ENCODE data around the gene ZBTB16. TPM values are rescaled to one million over a fixed set of nuclear protein-coding genes. Genes with fewer than 3 reads are reported as not detected.

Gene ZBTB16
- total RNA-seq, 3 donors from 2014 or later (not counting 1 experiment from before 2014, with no cell fraction given) = 104 to 224 (median 156) TPM

- WGBS (ENCODE audit: insufficient coverage) = 90% methylated on average over 7 of the region's 7 CpGs
- intact Hi-C loops (cut with micrococcal nuclease) = loop anchor here (2.0 kb wide), 1 partner anchor 28 kb away; no protein-coding TSS in a partner anchor
- peaks cover 95 to 99% of the 10 kb centered on the region in 2 donors for H3K4me1 Mint-ChIP-seq
- Histone ChIP-seq H3K4me1 (ENCODE audit: control insufficient read depth, insufficient read depth, low read length) (peaks cover 89% of the 10 kb centered on the region), H3K27me3 (ENCODE audit: control insufficient read depth, insufficient read depth, low read length) (no peaks in the 10 kb centered on the region), H3K27ac (ENCODE audit: low read length) (no peak overlapping the region), H3K9me3 (ENCODE audit: control insufficient read depth, insufficient read depth, low read length) (no peaks in the 10 kb centered on the region), H3K36me3 (ENCODE audit: control insufficient read depth, insufficient read depth, low read length) (peaks cover 9% of the 10 kb centered on the region), H3K4me3 (ENCODE audit: low read length) (no peak overlapping the region)
- ATAC-seq = no peak
- H3K9me3 Mint-ChIP-seq = no peaks in the 10 kb centered on the region
- H3K36me3 Mint-ChIP-seq = no peaks in the 10 kb centered on the region
- peak in 1 of 2 donors; percentile 18 for DNase-seq
- H3K27me3 Mint-ChIP-seq (ENCODE audit: low read depth in 2 of 2) = no peaks in the 10 kb centered on the region
- peak overlapping the region; percentile 86 for H3K4me3 Mint-ChIP-seq
- TF ChIP-seq CTCF (IDR thresholded peaks at IDR 0.05) = no peak
- H3K27ac Mint-ChIP-seq = peak overlapping the region; percentile 85 to 92
Observed at GRCh38 chr11:114158886-114159285, 99.4 kb downstream of the ZBTB16 start.

- Mint-ChIP-seq H3K9me3 (no peaks in the 10 kb centered on the region), H3K4me3 (peak overlapping the region; percentile 86), H3K4me1 (peaks cover 96 to 98% of the 10 kb centered on the region in 2 donors), H3K27me3 (ENCODE audit: low read depth in 2 of 2) (no peaks in the 10 kb centered on the region), H3K27ac (peak overlapping the region; percentile 85 to 92), H3K36me3 (no peaks in the 10 kb centered on the region)
- peak overlapping the region; percentile 73 for H3K27ac ChIP-seq (ENCODE audit: low read length)
- peaks cover 9% of the 10 kb centered on the region for H3K36me3 ChIP-seq (ENCODE audit: control insufficient read depth, insufficient read depth, low read length)
- DNase-seq = peak in 1 of 2 donors; percentile 31
- no peaks in the 10 kb centered on the region for H3K27me3 ChIP-seq (ENCODE audit: control insufficient read depth, insufficient read depth, low read length)
- ATAC-seq = peak in 1 of 3 donors; percentile 9
- intact Hi-C loops (cut with micrococcal nuclease) = loop anchor here (2.0 kb wide), 1 partner anchor 29 kb away; no protein-coding TSS in a partner anchor
- H3K4me1 ChIP-seq (ENCODE audit: control insufficient read depth, insufficient read depth, low read length) = peaks cover 89% of the 10 kb centered on the region
- H3K9me3 ChIP-seq (ENCODE audit: control insufficient read depth, insufficient read depth, low read length) = no peaks in the 10 kb centered on the region
- no peak for TF ChIP-seq CTCF (IDR thresholded peaks at IDR 0.05)
- no peak overlapping the region for H3K4me3 ChIP-seq (ENCODE audit: low read length)
- 46% methylated on average over 5 of the region's 5 CpGs for WGBS (ENCODE audit: insufficient coverage)
Observed at GRCh38 chr11:114159320-114159719, 99.8 kb downstream of the ZBTB16 start.

- no peak for TF ChIP-seq CTCF (IDR thresholded peaks at IDR 0.05)
- H3K4me1 Mint-ChIP-seq = peaks cover 96 to 98% of the 10 kb centered on the region in 2 donors
- H3K9me3 ChIP-seq (ENCODE audit: control insufficient read depth, insufficient read depth, low read length) = no peaks in the 10 kb centered on the region
- H3K4me3 Mint-ChIP-seq = peak overlapping the region; percentile 86
- peak overlapping the region; percentile 73 for H3K27ac ChIP-seq (ENCODE audit: low read length)
- no peaks in the 10 kb centered on the region for H3K27me3 ChIP-seq (ENCODE audit: control insufficient read depth, insufficient read depth, low read length)
- WGBS (ENCODE audit: insufficient coverage) = 12% methylated on average over 17 of the region's 18 CpGs
- peak overlapping the region; percentile 85 to 92 for H3K27ac Mint-ChIP-seq
- H3K4me1 ChIP-seq (ENCODE audit: control insufficient read depth, insufficient read depth, low read length) = peaks cover 94% of the 10 kb centered on the region
- H3K36me3 Mint-ChIP-seq = no peaks in the 10 kb centered on the region
- H3K4me3 ChIP-seq (ENCODE audit: low read length) = peak overlapping the region; percentile 8
- no peaks in the 10 kb centered on the region for H3K27me3 Mint-ChIP-seq (ENCODE audit: low read depth in 2 of 2)
- intact Hi-C loops (cut with micrococcal nuclease) = loop anchor here (1.0 to 2.0 kb wide), 3 partner anchors 13 to 29 kb away; no protein-coding TSS in a partner anchor
- peaks cover 9% of the 10 kb centered on the region for H3K36me3 ChIP-seq (ENCODE audit: control insufficient read depth, insufficient read depth, low read length)
- H3K9me3 Mint-ChIP-seq = no peaks in the 10 kb centered on the region
- peak; percentile 92 to 97 (median 95) for ATAC-seq
- peak; percentile 98 to 99 for DNase-seq
Observed at GRCh38 chr11:114159802-114160632, 100.5 kb downstream of the ZBTB16 start.

Measured in natural killer cell (primary cell).